NT2/D1 (cell line): ENCODE measurements around the gene EXOC8.
"Not testable (repeated sequence)": the region's sequence is repeated elsewhere in the genome, so short reads cannot be mapped to it uniquely, and the experiment has no call there.

Experiments used
- DNase-seq: peaks from one replicate; pipeline ENCODE4 v3.0.0-alpha.2; 2011; ENCODE audit warnings: low read depth, low spot score
- H3K27me3 ChIP-seq: 2 replicates; pipeline ENCODE4 v1.6.0; 2011; ENCODE audit warnings: mild to moderate bottlenecking; ENCODE audit not compliant: insufficient read length, insufficient read depth
- H3K36me3 ChIP-seq: 2 replicates; pipeline ENCODE4 v1.6.1; 2011; ENCODE audit warnings: mild to moderate bottlenecking, low read length, mixed read lengths; ENCODE audit not compliant: insufficient read depth, insufficient read length
- H3K4me1 ChIP-seq: 2 replicates; pipeline ENCODE4 v1.5.1; 2011; ENCODE audit not compliant: insufficient read depth, insufficient read length
- H3K4me3 ChIP-seq: 2 replicates; pipeline ENCODE4 v1.5.1; 2011; ENCODE audit warnings: low read depth; ENCODE audit not compliant: insufficient read length
- H3K9ac ChIP-seq: 2 replicates; pipeline ENCODE4 v1.6.0; 2011; ENCODE audit warnings: low read depth; ENCODE audit not compliant: insufficient read length
- H3K9me3 ChIP-seq: 2 replicates; pipeline ENCODE4 v1.5.1; 2011; ENCODE audit warnings: mild to moderate bottlenecking, low read length; ENCODE audit not compliant: insufficient read depth
- SUZ12 ChIP-seq: IDR thresholded peaks from 2 replicates; pipeline ENCODE4 v1.6.1; 2011; ENCODE audit not compliant: insufficient read length, insufficient read depth; ENCODE audit errors: extremely low read depth
- YY1 ChIP-seq: IDR thresholded peaks from 2 replicates; pipeline ENCODE4 v1.6.1; 2011; ENCODE audit not compliant: insufficient read length, insufficient read depth
- ZNF274 ChIP-seq: IDR thresholded peaks from 2 replicates; pipeline ENCODE4 v1.6.1; 2011; ENCODE audit warnings: mild to moderate bottlenecking, low read depth, low read length

The EXOC8 gene

DNA sequence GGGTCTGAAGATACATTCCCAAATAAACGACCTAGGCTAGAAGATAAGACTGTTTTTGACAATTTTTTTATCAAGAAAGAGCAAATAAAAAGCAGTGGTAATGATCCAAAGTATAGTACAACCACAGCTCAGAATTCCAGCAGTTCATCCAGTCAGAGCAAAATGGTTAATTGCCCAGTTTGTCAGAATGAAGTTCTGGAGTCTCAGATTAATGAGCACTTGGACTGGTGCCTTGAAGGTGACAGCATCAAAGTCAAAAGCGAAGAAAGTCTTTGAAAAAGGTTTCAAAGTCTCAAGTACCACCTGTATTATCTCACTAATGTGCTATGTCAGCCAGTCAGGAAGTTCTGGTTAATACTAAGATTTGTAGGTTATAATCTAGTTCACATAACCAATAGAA is 15.4 kb upstream of the EXOC8 start:
- Histone ChIP-seq H3K9ac (no peak overlapping the region), H3K27me3 (no peaks in the 10 kb centered on the region), H3K4me1 (no peaks in the 10 kb centered on the region), H3K4me3 (no peak overlapping the region), H3K36me3 (peaks cover 55% of the 10 kb centered on the region), H3K9me3 (no peaks in the 10 kb centered on the region)
- no peak for TF ChIP-seq ZNF274
- TF ChIP-seq SUZ12: no peak
- TF ChIP-seq YY1: no peak
- DNase-seq: no peak

DNA sequence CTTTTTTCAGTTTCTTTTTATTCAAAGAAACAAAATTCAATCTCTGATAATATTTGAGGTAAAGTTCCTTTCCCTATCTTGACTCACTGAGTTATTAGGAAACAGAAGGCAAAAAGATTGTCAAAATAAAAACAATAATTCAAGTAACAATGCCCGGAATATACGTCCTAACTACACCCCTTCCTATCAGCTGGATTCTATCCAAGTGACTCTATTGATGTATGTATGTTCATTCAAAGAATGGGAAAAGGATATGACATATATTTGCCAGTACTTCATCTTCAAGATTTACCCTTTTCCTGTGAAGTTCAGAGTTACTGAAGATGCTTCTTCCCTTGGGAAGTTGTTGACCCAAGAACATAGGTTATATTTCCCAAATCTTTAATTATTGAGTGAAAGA is 14.2 kb upstream of the EXOC8 start:
- Histone ChIP-seq H3K4me3 (no peak overlapping the region), H3K27me3 (no peaks in the 10 kb centered on the region), H3K9ac (no peak overlapping the region), H3K4me1 (no peaks in the 10 kb centered on the region), H3K9me3 (no peaks in the 10 kb centered on the region), H3K36me3 (peaks cover 68% of the 10 kb centered on the region)
- no peak for DNase-seq
- TF ChIP-seq ZNF274: no peak
- no peak for TF ChIP-seq SUZ12
- TF ChIP-seq YY1: no peak

GRCh38 chr1:231348856-231349255 is 11.2 kb upstream of the EXOC8 start:
- H3K4me1 ChIP-seq, H3K27me3 ChIP-seq, H3K9ac ChIP-seq, H3K4me3 ChIP-seq, H3K9me3 ChIP-seq, DNase-seq: not testable (repeated sequence)
- peaks cover 77% of the 10 kb centered on the region for H3K36me3 ChIP-seq

GRCh38 chr1:231348442-231348841 is 10.8 kb upstream of the EXOC8 start:
- Histone ChIP-seq H3K4me1 (no peaks in the 10 kb centered on the region), H3K4me3 (no peak overlapping the region), H3K9ac (no peak overlapping the region), H3K9me3 (no peaks in the 10 kb centered on the region), H3K36me3 (peaks cover 79% of the 10 kb centered on the region), H3K27me3 (no peaks in the 10 kb centered on the region)
- TF ChIP-seq ZNF274 (no peak), YY1 (no peak), SUZ12 (no peak)
- no peak for DNase-seq

DNA sequence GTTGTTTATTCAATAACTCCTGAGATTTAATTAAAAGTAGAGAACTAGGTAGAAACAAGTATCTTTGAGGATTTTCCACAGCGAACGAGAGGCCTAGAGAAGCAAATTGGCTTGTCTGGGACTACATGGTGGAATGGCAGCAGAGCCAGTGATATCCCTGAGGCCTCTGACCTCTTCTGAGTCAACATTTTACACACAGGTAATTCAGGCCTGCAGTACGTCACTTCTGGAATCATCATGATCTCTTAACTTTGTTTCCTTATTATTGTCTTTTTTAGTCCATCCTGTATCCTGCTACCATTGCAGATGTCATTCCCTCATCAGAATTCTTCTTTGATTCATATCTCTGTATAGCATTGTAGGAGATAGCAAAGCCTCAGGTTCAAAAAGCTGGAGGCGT is 10.3 kb upstream of the EXOC8 start:
- DNase-seq: no peak
- H3K36me3 ChIP-seq: peaks cover 79% of the 10 kb centered on the region

DNA sequence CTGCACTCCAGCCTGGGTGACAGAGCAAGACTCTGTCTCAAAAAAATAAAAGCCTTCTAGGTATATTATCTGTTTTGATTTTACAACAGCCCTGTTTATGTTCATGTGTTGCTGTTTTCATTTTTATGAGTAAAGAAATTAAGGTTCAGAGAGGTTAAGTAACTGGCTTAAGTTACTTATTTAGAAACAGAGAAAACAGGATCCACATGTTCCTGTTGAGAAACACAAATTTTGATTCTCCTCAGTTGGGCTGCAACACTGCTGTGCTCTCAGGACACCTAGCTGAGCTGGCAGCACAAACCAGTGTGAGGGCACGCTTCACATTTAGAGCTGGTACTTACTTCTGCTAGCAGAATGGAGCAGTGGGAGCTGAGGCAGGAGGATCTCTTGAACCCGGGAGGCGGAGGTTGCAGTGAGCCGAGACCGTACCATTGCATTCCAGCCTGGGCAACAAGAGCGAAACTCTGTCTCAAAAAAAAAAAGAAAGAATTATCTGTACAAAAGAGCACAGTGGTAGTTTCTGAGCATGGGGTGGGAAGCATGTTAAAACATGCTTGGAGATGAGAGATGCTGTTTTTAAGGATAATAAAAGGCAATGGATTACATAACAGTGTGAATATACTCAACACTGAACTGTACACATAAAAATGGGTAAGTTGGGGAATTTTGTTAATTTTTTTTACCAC is 2.8 kb upstream of the EXOC8 start:
- H3K36me3 ChIP-seq: peaks cover 60% of the 10 kb centered on the region
- H3K9me3 ChIP-seq: no peaks in the 10 kb centered on the region
- no peak for DNase-seq
- no peak overlapping the region for H3K9ac ChIP-seq
- TF ChIP-seq ZNF274 (no peak), SUZ12 (no peak), YY1 (no peak)
- peaks cover 5% of the 10 kb centered on the region for H3K4me1 ChIP-seq
- no peak overlapping the region for H3K4me3 ChIP-seq
- no peaks in the 10 kb centered on the region for H3K27me3 ChIP-seq

More for the DNA sequence above, 10.3 kb upstream of the EXOC8 start:
- H3K4me1 ChIP-seq: no peaks in the 10 kb centered on the region
- no peaks in the 10 kb centered on the region for H3K9me3 ChIP-seq
- H3K4me3 ChIP-seq: no peak overlapping the region
- no peaks in the 10 kb centered on the region for H3K27me3 ChIP-seq
- TF ChIP-seq YY1: no peak
- TF ChIP-seq ZNF274: no peak
- no peak for TF ChIP-seq SUZ12
- no peak overlapping the region for H3K9ac ChIP-seq

GRCh38 chr1:231338270-231339128 is 847 bp upstream of the EXOC8 start, which contains the start of gene SPRTN:
SPRTN (plus strand) TSS chr1:231338293; CDS start chr1:231338384, 91 bp downstream.
- TF ChIP-seq YY1 (no peak), SUZ12 (no peak), ZNF274 (no peak)
- DNase-seq: no peak
- Histone ChIP-seq H3K9me3 (no peaks in the 10 kb centered on the region), H3K4me3 (peak within 1 kb of the TSS; percentile 94), H3K4me1 (peaks cover 5% of the 10 kb centered on the region), H3K36me3 (peaks cover 64% of the 10 kb centered on the region), H3K27me3 (no peaks in the 10 kb centered on the region), H3K9ac (peak within 1 kb of the TSS; percentile 97)
